Measurements from ENCODE around the gene TTR. TPM values are rescaled to one million over a fixed set of nuclear protein-coding genes. Genes with fewer than 3 reads are reported as not detected.
A peak's percentile ranks its signal among the peaks of the same experiment; 100 is the strongest.

TTR gene
- total and polyA plus RNA-seq, 12 donors, result 0.25 to 1.6 (median 0.82) TPM; not detected in 6

GRCh38 chr18:31565345-31565744 lies 26.3 kb upstream of the TTR start:
- intact Hi-C loops (cut with DNase I), result no loop called here
- TF ChIP-seq POLR2A (IDR thresholded peaks at IDR 0.05), result no peak
- no peak for TF ChIP-seq CTCF (IDR thresholded peaks at IDR 0.05)
- H3K36me3 ChIP-seq (replicated peaks in 1 of 2), result no peaks in the 10 kb centered on the region
- DNase-seq, result no peak
- 87 to 95% (median 92%) methylated on average over 2 of the region's 2 CpGs for WGBS, 4 donors
- peaks cover 0 to 8% of the 10 kb centered on the region in 2 donors for H3K4me1 ChIP-seq (replicated peaks in 1 of 2)
- no peak overlapping the region for H3K27ac ChIP-seq
- H3K27me3 ChIP-seq, result no peaks in the 10 kb centered on the region
- no peak overlapping the region for H3K4me3 ChIP-seq
- H3K9me3 ChIP-seq (replicated peaks in 1 of 3), result no peaks in the 10 kb centered on the region

- intact Hi-C loops (cut with DNase I), result no loop called here
Measured at GRCh38 chr18:31565782-31566512, 25.7 kb upstream of the TTR start.

GRCh38 chr18:31566576-31567306 lies 24.9 kb upstream of the TTR start:
- no peaks in the 10 kb centered on the region for H3K9me3 ChIP-seq (replicated peaks in 1 of 3)
- no peak overlapping the region for H3K27ac ChIP-seq
- peaks cover 0 to 8% of the 10 kb centered on the region in 2 donors for H3K4me1 ChIP-seq (replicated peaks in 1 of 2)
- no peaks in the 10 kb centered on the region for H3K36me3 ChIP-seq (replicated peaks in 1 of 2)
- intact Hi-C loops (cut with DNase I), result no loop called here
- no peak overlapping the region for H3K4me3 ChIP-seq
- WGBS, 4 donors, result 68 to 80% (median 71%) methylated on average over 4 of the region's 4 CpGs
- TF ChIP-seq CTCF (IDR thresholded peaks at IDR 0.05) (no peak), POLR2A (IDR thresholded peaks at IDR 0.05) (no peak)
- peak in 1 of 7 donors; percentile 7 for DNase-seq
- H3K27me3 ChIP-seq, result no peaks in the 10 kb centered on the region

More at GRCh38 chr18:31565782-31566512, 25.7 kb upstream of the TTR start:
- Histone ChIP-seq H3K27ac (no peak overlapping the region), H3K9me3 (replicated peaks in 1 of 3) (no peaks in the 10 kb centered on the region), H3K27me3 (no peaks in the 10 kb centered on the region), H3K4me1 (replicated peaks in 1 of 2) (peaks cover 0 to 8% of the 10 kb centered on the region in 2 donors), H3K36me3 (replicated peaks in 1 of 2) (no peaks in the 10 kb centered on the region), H3K4me3 (no peak overlapping the region)
- no peak for DNase-seq
- WGBS, 4 donors, result 85 to 91% (median 88%) methylated on average over 10 of the region's 10 CpGs
- TF ChIP-seq CTCF (IDR thresholded peaks at IDR 0.05) (no peak), POLR2A (IDR thresholded peaks at IDR 0.05) (no peak)

GRCh38 chr18:31572368-31572767 lies 19.3 kb upstream of the TTR start:
- H3K4me3 ChIP-seq, result no peak overlapping the region
- no peaks in the 10 kb centered on the region for H3K4me1 ChIP-seq (replicated peaks in 1 of 2)
- no peaks in the 10 kb centered on the region for H3K36me3 ChIP-seq (replicated peaks in 1 of 2)
- no peak for TF ChIP-seq CTCF (IDR thresholded peaks at IDR 0.05)
- no peak for TF ChIP-seq POLR2A (IDR thresholded peaks at IDR 0.05)
- no peaks in the 10 kb centered on the region for H3K27me3 ChIP-seq
- 65 to 87% (median 81%) methylated on average over 4 to 9 of the region's 9 CpGs for WGBS, 4 donors
- no peak overlapping the region for H3K27ac ChIP-seq
- H3K9me3 ChIP-seq (replicated peaks in 1 of 3), result no peaks in the 10 kb centered on the region
- DNase-seq, result no peak
- intact Hi-C loops (cut with DNase I), result no loop called here

All from adrenal gland (tissue), 12 donors.